Activated CD8-positive, alpha-beta memory T cell treated with anti-CD3 and anti-CD28 coated beads, Interleukin-2, amount 50 U/mL, for 24 hours (primary cell): ENCODE results near the gene ABHD17A.
A peak's percentile ranks its signal among the peaks of the same experiment; 100 is the strongest.

ENCODE experiments used
- DNase-seq: peaks from one replicate; pipeline ENCODE4 v3.0.0-alpha.2; 2020; ENCODE audit errors: extremely low read depth

The ABHD17A gene

GRCh38 chr19:1853295-1854038 is 31.8 kb downstream of the ABHD17A start:
- peak; percentile 53 for DNase-seq

- DNase-seq, result no peak
Observed at GRCh38 chr19:1852581-1853128, 32.6 kb downstream of the ABHD17A start.

GRCh38 chr19:1851654-1852580 is 33.4 kb downstream of the ABHD17A start:
- DNase-seq, result no peak

- no peak for DNase-seq
Observed at GRCh38 chr19:1850809-1851653, 34.3 kb downstream of the ABHD17A start.

GRCh38 chr19:1849886-1850398 is 35.4 kb downstream of the ABHD17A start:
- DNase-seq, result no peak

- DNase-seq, result no peak
Observed at GRCh38 chr19:1849132-1849474, 36.2 kb downstream of the ABHD17A start.

- peak; percentile 93 for DNase-seq
Observed at GRCh38 chr19:1848399-1849131, 36.7 kb downstream of the ABHD17A start, which contains the start of gene REXO1. Gene REXO1 (minus strand): TSS chr19:1848483. CDS start chr19:1848358, 125 bp downstream.

- no peak for DNase-seq
Observed at GRCh38 chr19:1847684-1848398, 37.5 kb downstream of the ABHD17A start.

- DNase-seq, result no peak
Observed at GRCh38 chr19:1847348-1847683, 38.0 kb downstream of the ABHD17A start.

- DNase-seq, result no peak
Observed at GRCh38 chr19:1846517-1847204, 38.6 kb downstream of the ABHD17A start.

- no peak for DNase-seq
Observed at GRCh38 chr19:1845642-1846041, 39.7 kb downstream of the ABHD17A start.

- DNase-seq, result no peak
Observed at GRCh38 chr19:1845125-1845515, 40.2 kb downstream of the ABHD17A start.

GRCh38 chr19:1844513-1845124 is 40.7 kb downstream of the ABHD17A start:
- DNase-seq, result no peak

- no peak for DNase-seq
Observed at GRCh38 chr19:1843646-1844394, 41.5 kb downstream of the ABHD17A start.

GRCh38 chr19:1843116-1843515 is 42.2 kb downstream of the ABHD17A start:
- no peak for DNase-seq

- DNase-seq, result no peak
Observed at GRCh38 chr19:1841209-1841924, 43.9 kb downstream of the ABHD17A start.

- DNase-seq, result no peak
Observed at GRCh38 chr19:1840541-1841115, 44.7 kb downstream of the ABHD17A start.
